Fibroblast of pulmonary artery (primary cell): ENCODE data around the gene TRPM1.
A peak's percentile ranks its signal among the peaks of the same experiment; 100 is the strongest.

Source experiments
- DNase-seq: peaks from one replicate; pipeline ENCODE4 v3.0.0-alpha.2; 2010; ENCODE audit warnings: low read depth
- H3K4me3 ChIP-seq: replicated peaks from 2 replicates; pipeline ENCODE4 v1.5.1; 2011; ENCODE audit warnings: low read depth, mild to moderate bottlenecking, control low read depth, low read length, moderate library complexity
- TF ChIP-seq, protein P1 (sequence below): IDR thresholded peaks from 2 replicates; pipeline ENCODE4 v1.5.1; 2011; ENCODE audit warnings: mild to moderate bottlenecking, control low read depth, low read length, inconsistent platforms; ENCODE audit errors: missing control alignments

TRPM1 gene

DNA sequence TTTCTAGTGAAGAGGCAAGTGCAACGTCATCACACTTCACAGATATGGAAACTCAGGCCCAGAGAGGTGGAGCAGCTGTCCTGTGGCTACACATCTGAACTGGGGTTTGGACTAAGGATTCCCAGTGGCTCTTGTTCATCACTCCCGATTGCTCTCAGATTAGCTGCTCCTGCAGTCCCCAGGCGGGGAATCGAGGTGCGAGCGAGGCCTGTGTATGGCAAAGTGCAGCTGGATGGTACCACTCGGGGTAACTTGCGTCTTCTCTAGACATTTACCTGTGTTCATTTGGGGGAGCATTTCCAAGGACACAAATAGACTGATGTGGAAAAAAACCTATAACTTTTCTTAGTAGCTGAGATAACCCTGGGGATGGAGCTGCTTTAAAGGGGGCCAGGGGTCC lies 45.9 kb upstream of the TRPM1 start:
- H3K4me3 ChIP-seq = no peak overlapping the region
- DNase-seq = no peak
- TF ChIP-seq, protein P1, sequence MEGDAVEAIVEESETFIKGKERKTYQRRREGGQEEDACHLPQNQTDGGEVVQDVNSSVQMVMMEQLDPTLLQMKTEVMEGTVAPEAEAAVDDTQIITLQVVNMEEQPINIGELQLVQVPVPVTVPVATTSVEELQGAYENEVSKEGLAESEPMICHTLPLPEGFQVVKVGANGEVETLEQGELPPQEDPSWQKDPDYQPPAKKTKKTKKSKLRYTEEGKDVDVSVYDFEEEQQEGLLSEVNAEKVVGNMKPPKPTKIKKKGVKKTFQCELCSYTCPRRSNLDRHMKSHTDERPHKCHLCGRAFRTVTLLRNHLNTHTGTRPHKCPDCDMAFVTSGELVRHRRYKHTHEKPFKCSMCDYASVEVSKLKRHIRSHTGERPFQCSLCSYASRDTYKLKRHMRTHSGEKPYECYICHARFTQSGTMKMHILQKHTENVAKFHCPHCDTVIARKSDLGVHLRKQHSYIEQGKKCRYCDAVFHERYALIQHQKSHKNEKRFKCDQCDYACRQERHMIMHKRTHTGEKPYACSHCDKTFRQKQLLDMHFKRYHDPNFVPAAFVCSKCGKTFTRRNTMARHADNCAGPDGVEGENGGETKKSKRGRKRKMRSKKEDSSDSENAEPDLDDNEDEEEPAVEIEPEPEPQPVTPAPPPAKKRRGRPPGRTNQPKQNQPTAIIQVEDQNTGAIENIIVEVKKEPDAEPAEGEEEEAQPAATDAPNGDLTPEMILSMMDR = no peak

DNA sequence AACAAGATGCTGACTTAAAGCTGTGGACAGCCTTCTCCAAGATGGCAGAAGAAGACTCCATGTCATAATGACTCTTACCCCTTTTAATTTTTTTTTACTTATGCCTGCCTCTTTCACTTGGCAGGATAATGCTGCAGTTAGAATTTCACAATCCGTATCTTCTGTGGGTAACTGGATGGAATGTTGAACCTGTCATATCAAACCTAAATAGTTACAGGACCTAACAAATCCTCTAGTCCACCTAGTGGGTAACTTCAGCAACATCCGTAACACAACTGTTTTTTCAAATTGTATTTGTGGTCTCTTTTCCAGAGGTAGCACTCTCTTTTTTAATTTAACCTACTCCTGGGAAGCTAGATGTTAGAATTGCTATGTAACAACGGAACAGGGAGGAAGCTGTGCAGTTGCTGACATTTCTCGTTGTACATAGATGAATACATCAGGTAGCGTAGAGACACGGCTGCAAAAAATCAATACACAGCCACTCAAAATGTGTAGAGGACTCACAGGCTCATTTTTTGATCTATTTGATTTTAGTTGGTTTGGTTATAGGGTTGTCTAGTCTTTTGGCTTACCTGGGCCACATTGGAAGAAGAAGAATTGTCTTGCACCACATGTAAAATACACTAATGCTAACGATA lies 43.9 kb upstream of the TRPM1 start:
- TF ChIP-seq, protein P1 = peak; percentile 12
- DNase-seq = peak; percentile 43

DNA sequence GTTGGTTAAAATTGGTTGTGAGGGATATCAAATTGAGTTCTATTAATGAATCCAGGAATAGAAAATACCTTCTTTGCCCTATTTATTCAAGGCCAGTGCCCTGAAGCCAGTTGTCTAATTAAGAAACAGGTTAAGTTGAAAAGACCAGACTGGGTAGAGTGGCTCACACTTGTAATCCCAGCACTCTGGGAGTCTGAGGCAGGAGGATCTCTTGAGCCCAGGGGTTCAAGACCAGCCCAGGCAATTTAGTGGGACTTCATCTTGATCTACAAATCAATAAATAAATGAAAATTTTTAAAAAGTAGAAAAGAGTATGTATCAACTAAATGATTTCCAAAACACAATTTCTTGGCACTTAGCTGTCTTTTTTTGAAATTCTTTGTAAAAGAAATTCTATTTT lies 40.3 kb upstream of the TRPM1 start:
- H3K4me3 ChIP-seq = no peak overlapping the region
- no peak for DNase-seq
- TF ChIP-seq, protein P1 = no peak

More for the DNA sequence above, 43.9 kb upstream of the TRPM1 start:
- H3K4me3 ChIP-seq = no peak overlapping the region

DNA sequence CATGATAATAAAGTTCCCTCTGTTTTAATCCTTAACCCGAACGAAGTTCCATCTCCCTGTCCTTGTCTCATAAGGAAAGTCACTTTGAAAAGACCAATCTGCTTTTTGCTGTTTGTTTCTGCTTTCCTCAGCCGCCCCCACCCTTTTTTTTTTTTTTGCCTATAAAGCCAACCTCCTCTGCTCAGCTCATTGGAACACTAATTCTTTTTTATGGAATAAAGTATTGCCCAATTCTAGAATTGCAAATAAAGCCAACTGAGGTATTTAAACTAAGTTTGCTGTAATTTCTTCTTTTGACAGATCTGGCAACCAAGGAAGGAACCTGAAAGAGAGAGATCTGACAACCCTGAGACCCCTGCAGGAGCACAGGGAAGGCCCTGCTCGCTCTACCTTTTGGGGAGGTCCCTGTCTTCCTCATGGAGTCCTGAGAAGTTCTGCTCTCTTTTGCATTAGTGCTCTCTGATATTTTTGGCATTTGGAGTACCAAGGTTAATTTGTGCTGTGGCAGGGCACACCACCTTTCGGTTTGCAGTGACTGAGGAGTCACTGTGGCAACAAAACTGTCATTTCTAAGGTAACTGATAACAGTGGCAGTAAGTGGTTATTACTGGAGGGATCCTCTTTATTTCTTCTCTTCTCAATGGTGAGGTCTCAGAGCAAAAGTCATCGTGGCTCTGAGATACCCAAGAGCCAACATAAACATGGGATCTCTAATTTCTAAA lies 35.2 kb upstream of the TRPM1 start:
- TF ChIP-seq, protein P1 = no peak
- no peak for DNase-seq
- H3K4me3 ChIP-seq = no peak overlapping the region

DNA sequence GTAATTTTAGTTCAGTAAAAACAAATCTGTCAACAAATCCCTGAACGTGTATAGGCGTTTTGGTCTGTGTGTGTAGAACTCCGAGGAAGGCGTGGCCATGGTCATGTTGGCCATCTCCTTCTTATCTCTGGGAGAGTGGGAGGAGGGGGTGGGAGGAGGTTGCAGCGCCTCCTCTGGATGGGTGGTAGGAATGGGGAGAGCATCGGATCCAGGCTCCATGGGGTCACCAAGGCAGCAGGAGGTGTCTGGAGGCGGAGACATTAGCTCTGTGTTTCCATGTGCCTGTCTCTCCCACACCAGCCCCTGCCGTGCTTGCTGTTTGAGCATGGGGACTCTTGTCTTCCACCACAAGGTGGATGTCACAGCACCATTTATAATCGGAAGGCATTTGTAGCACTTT lies 34.5 kb upstream of the TRPM1 start:
- no peak overlapping the region for H3K4me3 ChIP-seq
- DNase-seq = no peak
- TF ChIP-seq, protein P1 = no peak

DNA sequence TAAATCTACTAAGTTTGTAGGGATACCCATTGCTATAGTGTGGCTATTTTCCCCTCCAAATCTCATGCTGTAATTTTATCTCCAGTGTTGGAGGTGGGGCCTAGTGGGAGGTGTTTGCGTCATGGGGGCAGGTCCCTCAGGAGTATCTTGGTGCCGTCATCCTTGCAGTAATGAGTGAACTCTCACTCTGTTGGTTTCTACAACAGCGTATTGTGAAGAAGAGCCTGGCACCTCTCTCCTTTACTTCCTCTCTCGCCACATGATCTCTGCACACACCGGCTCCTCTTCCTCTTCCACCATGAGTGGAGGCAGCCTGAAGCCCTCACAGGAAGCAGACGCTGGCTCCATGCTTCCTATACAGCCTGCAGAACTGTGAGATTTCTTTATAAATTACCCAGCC lies 34.0 kb upstream of the TRPM1 start:
- no peak overlapping the region for H3K4me3 ChIP-seq
- no peak for DNase-seq
- TF ChIP-seq, protein P1 = no peak
